ENCODE data around the gene EPS8L2.

- TF ChIP-seq, protein P1, sequence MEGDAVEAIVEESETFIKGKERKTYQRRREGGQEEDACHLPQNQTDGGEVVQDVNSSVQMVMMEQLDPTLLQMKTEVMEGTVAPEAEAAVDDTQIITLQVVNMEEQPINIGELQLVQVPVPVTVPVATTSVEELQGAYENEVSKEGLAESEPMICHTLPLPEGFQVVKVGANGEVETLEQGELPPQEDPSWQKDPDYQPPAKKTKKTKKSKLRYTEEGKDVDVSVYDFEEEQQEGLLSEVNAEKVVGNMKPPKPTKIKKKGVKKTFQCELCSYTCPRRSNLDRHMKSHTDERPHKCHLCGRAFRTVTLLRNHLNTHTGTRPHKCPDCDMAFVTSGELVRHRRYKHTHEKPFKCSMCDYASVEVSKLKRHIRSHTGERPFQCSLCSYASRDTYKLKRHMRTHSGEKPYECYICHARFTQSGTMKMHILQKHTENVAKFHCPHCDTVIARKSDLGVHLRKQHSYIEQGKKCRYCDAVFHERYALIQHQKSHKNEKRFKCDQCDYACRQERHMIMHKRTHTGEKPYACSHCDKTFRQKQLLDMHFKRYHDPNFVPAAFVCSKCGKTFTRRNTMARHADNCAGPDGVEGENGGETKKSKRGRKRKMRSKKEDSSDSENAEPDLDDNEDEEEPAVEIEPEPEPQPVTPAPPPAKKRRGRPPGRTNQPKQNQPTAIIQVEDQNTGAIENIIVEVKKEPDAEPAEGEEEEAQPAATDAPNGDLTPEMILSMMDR (conservative IDR thresholded peaks at IDR 0.05; ENCODE audit: low read depth, low read length) = no peak
- TF ChIP-seq EZH2 (IDR thresholded peaks at IDR 0.05; ENCODE audit: borderline replicate concordance, low read depth, low read length, poor library complexity, severe bottlenecking) = no peak
Measured at GRCh38 chr11:707817-708420, 1.9 kb downstream of the EPS8L2 start.

Measured in A673 (cell line).